Uterus (tissue), 4 donors: Measurements from ENCODE around the gene TSEN15. TPM values are rescaled to one million over a fixed set of nuclear protein-coding genes. Genes with fewer than 3 reads are reported as not detected.

Experiments used
- DNase-seq, 2 donors: peaks; one replicate each; pipeline ENCODE4 v3.0.0-alpha.2; 2019 to 2020
- H3K27ac ChIP-seq, 2 donors: fragments of 200-600 bp; sonication (generic); 1 replicate in 1 of 2; 2 replicates in 1 of 2; pipeline ENCODE4 v1.5.1; 2016 to 2018
- H3K27me3 ChIP-seq, 2 donors: fragments of 200-600 bp; sonication (generic); one replicate each; pipeline ENCODE4 v1.5.1; 2018 to 2019; ENCODE audit warnings: control low read depth in 1 of 2
- H3K36me3 ChIP-seq, 2 donors: fragments of 200-600 bp; sonication (generic); one replicate each; pipeline ENCODE4 v1.5.1; 2019; ENCODE audit warnings: control low read depth in 1 of 2
- H3K4me1 ChIP-seq, 2 donors: fragments of 200-600 bp; sonication (generic); one replicate each; pipeline ENCODE4 v1.5.1; 2018 to 2019; ENCODE audit warnings: control low read depth in 1 of 2
- H3K4me3 ChIP-seq, 2 donors: fragments of 200-600 bp; sonication (generic); 1 replicate in 1 of 2; 2 replicates in 1 of 2; pipeline ENCODE4 v1.5.1; 2018 to 2019; ENCODE audit warnings: mild to moderate bottlenecking in 1 of 2
- H3K9me3 ChIP-seq, 2 donors: fragments of 200-600 bp; sonication (generic); one replicate each; pipeline ENCODE4 v1.5.1; 2019; ENCODE audit warnings: control low read depth in 1 of 2
- POLR2A ChIP-seq, 2 donors: fragments of 450-650 bp; IDR thresholded peaks; one replicate each; pipeline ENCODE4 v1.6.1; 2016; ENCODE audit warnings: antibody characterized with exemption in 2 of 2, mild to moderate bottlenecking in 1 of 2, moderate library complexity in 1 of 2
- intact Hi-C: fragments of 100-400 bp; cut with DNase I; formaldehyde crosslinking; loops from one replicate; pipeline ENCODE4 v1.15.1; 2023; ENCODE audit warnings: low total_unique reads
- total RNA-seq, 4 donors: library from RNA; depleted of rRNA in 3 of 4; stranded (reverse); fragments of >200 nt in 3 of 4; gene quantifications; one replicate each; pipeline versions ENCODE4 v1.1.0 to v1.2.4, GENCODE V29; 2014 to 2023
- TF ChIP-seq, protein P1 (sequence below), 4 experiments: fragments of 200-600 bp in 2 of 4; fragments of 450-650 bp in 2 of 4; sonication (generic) in 2 of 4; IDR thresholded peaks; one replicate each; pipeline ENCODE4 v1.5.1; 2016 to 2019; ENCODE audit warnings: antibody characterized with exemption in 4 of 4, mild to moderate bottlenecking in 2 of 4, moderate library complexity in 1 of 4
- donor health status: DM: yes; HTN: yes; CAD: no.

TSEN15 gene
- total RNA-seq, 4 donors from 2014 or later, result 7.9 to 69.3 (median 29.2) TPM

DNA sequence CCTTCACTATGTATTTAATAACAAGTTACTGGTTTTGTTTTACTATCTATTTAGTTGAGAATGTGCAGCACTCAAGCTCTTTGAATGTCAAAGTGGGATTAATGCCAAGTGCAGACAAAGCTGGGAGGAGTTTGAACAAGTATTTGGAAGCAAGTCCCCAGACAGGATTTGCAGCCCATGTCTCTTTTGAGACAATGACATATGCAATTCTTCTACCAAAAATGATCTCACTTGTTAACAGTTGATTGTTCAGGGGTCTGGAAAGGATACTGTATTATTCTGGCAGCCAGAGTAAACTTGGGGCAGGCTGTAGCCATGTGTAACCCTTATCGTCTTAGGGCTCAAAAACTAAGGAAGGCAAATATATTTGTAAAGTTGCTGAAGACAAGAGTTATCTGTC lies 29.8 kb upstream of the TSEN15 start:
- DNase-seq, result no peak
- Histone ChIP-seq H3K4me3 (no peak overlapping the region), H3K36me3 (no peaks in the 10 kb centered on the region), H3K27ac (no peak overlapping the region), H3K27me3 (no peaks in the 10 kb centered on the region), H3K9me3 (no peaks in the 10 kb centered on the region), H3K4me1 (no peaks in the 10 kb centered on the region)
- intact Hi-C loops, result no loop called here
- TF ChIP-seq, protein P1, sequence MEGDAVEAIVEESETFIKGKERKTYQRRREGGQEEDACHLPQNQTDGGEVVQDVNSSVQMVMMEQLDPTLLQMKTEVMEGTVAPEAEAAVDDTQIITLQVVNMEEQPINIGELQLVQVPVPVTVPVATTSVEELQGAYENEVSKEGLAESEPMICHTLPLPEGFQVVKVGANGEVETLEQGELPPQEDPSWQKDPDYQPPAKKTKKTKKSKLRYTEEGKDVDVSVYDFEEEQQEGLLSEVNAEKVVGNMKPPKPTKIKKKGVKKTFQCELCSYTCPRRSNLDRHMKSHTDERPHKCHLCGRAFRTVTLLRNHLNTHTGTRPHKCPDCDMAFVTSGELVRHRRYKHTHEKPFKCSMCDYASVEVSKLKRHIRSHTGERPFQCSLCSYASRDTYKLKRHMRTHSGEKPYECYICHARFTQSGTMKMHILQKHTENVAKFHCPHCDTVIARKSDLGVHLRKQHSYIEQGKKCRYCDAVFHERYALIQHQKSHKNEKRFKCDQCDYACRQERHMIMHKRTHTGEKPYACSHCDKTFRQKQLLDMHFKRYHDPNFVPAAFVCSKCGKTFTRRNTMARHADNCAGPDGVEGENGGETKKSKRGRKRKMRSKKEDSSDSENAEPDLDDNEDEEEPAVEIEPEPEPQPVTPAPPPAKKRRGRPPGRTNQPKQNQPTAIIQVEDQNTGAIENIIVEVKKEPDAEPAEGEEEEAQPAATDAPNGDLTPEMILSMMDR (IDR thresholded peaks at IDR 0.05), result no peak
- TF ChIP-seq POLR2A (IDR thresholded peaks at IDR 0.05), result no peak

GRCh38 chr1:184022668-184023067 lies 28.9 kb upstream of the TSEN15 start:
- DNase-seq, result peak; percentile 31 to 34
- TF ChIP-seq, protein P1 (IDR thresholded peaks at IDR 0.05), result no peak
- TF ChIP-seq POLR2A (IDR thresholded peaks at IDR 0.05), result no peak
- no peaks in the 10 kb centered on the region for H3K27me3 ChIP-seq
- H3K4me3 ChIP-seq, result no peak overlapping the region
- no peaks in the 10 kb centered on the region for H3K36me3 ChIP-seq
- no peaks in the 10 kb centered on the region for H3K9me3 ChIP-seq
- peak overlapping the region; percentile 4 to 27 for H3K27ac ChIP-seq
- intact Hi-C loops, result no loop called here
- H3K4me1 ChIP-seq, result no peaks in the 10 kb centered on the region

GRCh38 chr1:184023171-184023570 lies 28.4 kb upstream of the TSEN15 start:
- Histone ChIP-seq H3K9me3 (no peaks in the 10 kb centered on the region), H3K27me3 (no peaks in the 10 kb centered on the region), H3K27ac (peak overlapping the region in 1 of 2 donors; percentile 27), H3K4me1 (no peaks in the 10 kb centered on the region), H3K36me3 (no peaks in the 10 kb centered on the region), H3K4me3 (no peak overlapping the region)
- DNase-seq, result no peak
- TF ChIP-seq, protein P1 (IDR thresholded peaks at IDR 0.05), result no peak
- no peak for TF ChIP-seq POLR2A (IDR thresholded peaks at IDR 0.05)
- intact Hi-C loops, result no loop called here

- Histone ChIP-seq H3K4me1 (no peaks in the 10 kb centered on the region), H3K9me3 (no peaks in the 10 kb centered on the region), H3K36me3 (no peaks in the 10 kb centered on the region), H3K27ac (no peak overlapping the region), H3K4me3 (no peak overlapping the region), H3K27me3 (no peaks in the 10 kb centered on the region)
- intact Hi-C loops, result no loop called here
- no peak for TF ChIP-seq POLR2A (IDR thresholded peaks at IDR 0.05)
- TF ChIP-seq, protein P1 (IDR thresholded peaks at IDR 0.05), result no peak
- DNase-seq, result peak in 1 of 2 donors; percentile 34
These were observed 26.3 kb upstream of the TSEN15 start for GRCh38 chr1:184025242-184025675.

DNA sequence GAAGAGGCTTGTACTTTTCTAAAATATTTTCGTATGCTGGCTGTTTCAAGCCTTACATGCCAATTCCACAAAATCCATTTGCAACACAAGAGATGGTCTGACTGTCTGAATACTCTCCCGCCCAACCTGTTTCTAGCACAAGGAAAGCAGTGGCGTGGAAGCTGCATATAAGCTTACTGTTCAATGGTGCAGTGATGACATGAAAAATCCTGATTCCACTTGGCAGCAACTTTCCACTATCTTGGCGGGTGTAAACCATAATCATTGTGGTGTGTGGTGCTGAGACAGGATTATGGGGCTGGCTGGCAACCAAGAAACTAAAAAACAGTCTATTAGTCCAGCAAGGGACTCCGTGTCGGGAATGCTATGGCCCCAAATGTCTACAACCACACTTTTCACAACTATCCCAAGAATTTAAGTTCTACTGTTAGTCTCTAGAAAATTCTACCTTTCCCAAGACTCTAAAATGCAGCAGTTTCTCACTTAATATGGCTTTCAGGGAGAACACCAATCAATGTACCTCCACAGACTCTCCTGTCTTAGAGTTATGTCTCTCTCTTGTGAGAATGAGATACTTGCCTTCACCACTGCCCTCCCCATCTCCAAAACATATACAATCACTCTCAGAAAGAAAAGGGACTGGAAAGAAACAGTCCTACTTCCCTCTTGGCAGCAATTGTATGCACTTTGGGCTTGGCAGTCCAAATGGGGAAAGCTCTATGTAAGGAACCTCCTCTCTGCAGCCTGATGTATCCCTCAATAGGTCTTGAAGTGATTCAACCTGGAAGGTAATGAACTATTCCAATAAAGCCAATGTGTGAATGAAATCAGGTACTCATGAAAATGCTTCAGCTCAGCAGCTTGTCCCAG lies 23.5 kb upstream of the TSEN15 start:
- TF ChIP-seq, protein P1 (IDR thresholded peaks at IDR 0.05), result no peak
- H3K27me3 ChIP-seq, result no peaks in the 10 kb centered on the region
- H3K36me3 ChIP-seq, result no peaks in the 10 kb centered on the region
- no peak overlapping the region for H3K27ac ChIP-seq
- no peaks in the 10 kb centered on the region for H3K4me1 ChIP-seq
- no peaks in the 10 kb centered on the region for H3K9me3 ChIP-seq
- H3K4me3 ChIP-seq, result no peak overlapping the region
- DNase-seq, result no peak
- intact Hi-C loops, result no loop called here
